NCI-H345 treated with DMSO at 0.1 percent for 48 hours (cell line): ENCODE data around the gene RBM19.
"Not testable (repeated sequence)": the region's sequence is repeated elsewhere in the genome, so short reads cannot be mapped to it uniquely, and the experiment has no call there.

Source experiments
- DNase-seq: peaks from one replicate; lab custom pipeline; 2025; ENCODE audit not compliant: unreplicated experiment; lab: John Stamatoyannopoulos, UW

The RBM19 gene

DNA sequence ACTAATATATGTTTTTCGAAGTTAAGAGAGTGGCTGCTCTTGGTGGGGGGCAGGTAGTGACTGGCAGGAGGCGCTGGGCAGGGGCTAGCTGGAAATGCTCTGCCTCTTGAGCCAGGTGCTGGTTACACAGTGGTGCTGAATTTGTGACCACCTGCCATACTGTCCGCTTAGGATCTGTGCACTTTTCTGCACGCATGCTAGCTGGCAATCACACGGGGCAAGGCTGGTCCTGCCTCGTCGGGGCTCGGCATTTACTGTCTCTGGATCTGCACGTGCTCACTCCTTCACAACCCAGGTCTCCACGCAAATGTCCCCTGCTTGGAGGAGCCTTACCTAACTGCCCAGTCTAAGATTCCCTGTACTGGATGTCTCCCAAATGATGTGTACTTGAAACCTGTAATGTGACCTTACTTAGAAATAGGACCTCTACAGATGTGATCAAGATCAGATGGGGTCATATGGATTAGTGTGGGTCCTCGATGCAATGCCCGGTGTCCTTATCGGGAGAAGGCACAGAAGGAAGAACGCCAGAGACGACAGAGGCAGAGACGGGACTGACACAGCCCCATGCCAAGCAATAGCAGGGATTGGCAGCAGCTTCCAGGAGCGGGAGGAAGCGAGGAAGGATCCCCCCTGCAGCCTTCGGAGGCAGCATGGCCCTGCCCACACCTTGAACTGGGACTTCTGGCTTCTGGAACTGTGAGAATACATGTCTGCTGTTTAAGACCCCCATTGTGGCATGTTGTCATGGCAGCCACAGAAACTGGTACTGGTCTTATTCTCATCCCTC is 59.5 kb downstream of the RBM19 start:
- no peak for DNase-seq

DNA sequence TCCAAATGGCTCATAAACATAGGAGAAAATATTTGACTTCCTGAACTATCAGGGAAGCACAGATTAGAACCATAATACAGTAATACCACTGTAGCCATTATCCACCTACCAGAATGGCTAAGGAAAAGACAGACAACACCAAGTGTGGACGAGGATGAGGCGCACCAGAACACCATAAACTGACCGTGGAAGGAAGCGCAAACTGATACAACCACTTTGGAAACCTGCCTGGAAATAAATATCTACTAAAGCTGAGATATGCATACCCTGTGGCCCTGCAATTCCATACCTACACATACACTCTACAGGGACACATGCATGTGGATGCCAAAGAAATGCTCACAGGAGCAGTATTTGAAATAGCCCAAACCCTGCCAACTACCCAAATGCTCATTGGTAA is 60.3 kb downstream of the RBM19 start:
- DNase-seq = no peak

DNA sequence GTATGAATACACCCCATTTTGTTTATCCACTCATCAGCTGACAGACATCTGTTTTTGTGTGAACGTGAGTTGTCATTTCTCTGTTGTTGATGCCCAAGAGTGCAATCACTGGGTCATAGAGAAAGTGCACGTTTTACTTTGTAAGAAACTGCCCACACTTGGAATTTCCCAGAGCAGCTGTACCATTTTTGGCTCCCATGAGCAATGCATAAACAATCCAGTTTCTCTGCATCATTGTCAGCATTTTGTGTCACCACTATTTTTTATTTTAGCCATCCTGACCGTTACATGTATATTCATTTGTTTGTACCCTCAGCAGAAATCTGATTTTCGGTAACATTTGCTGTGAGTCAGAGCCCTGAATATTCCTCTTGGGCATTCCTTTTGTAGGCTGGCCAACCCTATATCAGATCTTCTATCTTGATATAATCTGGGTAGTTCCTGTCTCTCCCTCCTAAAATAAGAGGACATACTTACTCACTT is 62.7 kb downstream of the RBM19 start:
- DNase-seq = no peak

DNA sequence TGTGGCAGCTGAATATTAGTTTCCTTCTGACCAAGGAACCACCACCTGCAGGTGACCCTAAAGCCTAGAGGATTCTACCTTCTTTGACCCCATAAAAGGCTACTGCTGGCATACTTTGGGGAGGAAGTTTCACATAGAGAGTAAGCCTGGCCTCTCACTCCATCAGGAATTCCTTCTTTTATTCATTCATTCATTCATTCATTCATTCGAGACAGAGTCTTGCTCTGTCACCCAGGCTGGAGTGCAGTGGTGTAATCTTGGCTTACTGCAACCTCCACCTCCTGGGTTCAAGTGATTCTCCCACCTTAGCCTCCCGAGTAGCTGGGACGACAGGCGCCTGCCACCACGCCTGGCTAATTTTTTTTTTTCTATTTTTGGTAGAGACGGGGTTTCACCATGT is 64.8 kb downstream of the RBM19 start:
- DNase-seq = not testable (repeated sequence)

DNA sequence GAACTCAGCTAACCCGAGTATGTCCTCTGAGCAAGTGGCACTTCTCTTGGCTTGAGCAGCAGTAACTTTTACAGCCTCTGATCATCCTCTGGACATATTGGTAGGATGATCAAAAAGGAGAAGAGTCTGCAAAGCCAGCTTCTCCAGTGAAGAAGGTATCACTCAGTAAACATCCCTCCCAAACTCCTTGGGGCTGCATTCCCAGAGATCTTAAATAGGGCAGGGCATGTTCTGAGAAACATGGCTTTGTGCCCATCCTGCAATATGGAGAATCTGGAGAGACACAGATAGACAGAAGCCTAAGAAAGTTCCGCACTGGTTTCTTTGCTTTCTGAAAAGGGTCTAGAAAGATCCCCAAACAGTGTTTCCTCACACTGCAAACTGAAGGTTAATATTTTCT is 65.4 kb downstream of the RBM19 start:
- no peak for DNase-seq

DNA sequence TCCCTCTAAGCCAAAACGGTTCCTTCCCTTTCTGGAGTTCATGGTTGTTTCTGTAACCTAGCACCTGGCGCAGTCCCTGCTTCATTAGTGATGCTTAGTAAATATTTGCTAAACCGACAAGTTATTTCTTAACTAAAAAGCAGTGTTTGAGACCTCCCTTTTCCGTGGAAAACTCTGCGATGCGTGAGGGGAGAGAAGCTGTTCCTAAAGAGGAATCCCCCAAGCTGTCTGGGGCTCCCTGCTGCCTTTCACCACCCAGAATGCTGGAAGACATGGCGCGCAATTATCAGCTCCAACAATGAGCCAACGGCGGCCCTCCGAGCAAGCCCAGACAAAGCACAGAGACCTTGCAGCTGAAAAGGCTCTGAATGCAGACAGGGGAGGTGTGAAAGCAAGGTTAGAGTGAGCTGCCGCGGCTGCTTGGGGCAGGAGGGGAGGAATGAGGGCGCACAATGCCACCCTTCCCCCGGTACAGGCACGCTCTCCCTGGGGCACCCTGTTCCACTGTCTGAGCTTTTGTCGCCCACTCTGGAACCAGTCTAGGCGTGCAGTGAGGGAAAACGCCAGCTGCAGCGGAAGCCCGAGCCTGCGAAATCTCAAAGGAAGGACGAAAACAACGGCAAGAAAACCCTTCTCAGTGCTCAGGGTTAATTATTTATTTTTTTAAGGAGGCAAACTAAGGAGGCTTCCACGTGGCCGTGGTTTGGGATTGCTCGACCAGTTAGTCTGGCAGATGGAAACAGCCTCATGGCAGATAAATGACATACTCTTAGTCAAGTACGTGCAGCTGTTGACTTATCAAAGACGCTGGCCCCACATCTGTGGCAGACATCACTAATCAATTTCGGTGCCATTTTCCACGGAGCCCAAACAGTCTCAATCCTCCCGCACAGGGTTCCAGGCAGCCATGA is 66.3 kb downstream of the RBM19 start:
- DNase-seq = peak; percentile 68

DNA sequence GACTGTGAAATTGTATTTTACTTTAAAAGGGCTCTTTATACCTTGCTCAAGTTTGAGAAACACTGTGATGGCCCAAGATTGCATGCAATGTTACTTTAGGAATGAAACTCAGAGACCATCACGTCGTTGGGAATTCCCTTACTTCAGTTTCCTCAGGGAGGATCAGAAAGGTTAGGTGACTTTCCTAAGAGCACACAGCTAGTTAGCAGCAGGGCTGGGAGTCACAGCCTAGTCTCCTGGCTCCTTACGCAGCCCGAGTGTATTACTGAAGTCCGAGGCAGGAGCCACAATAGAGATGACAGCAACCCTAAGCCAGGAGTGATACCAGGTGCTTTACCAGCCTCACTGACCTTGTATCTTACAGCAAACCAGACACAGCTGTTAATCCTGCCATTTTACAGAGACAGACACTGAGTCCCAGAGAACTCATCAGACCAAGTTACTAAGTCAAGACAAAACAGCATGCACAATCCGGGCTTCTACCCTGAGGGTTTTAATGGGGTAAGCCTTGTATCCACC is 67.0 kb downstream of the RBM19 start:
- no peak for DNase-seq

DNA sequence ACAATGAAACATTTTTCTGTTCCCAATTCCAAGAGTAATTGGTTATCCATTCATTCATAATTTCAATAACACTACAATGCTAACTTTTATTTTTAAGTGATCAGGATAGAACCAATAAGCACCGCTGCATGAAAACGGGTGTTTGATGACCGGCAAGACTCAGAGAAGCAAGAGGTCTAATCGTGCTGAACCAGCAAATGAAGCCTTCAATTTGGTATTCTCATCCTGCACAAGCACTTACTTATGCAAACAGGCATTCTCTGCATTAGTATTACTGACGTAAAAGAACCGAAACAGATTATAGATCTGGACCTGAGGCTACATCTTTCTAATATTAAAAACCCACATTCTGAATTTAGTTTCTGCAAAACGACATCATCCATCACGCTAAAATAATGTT is 67.7 kb downstream of the RBM19 start:
- no peak for DNase-seq

DNA sequence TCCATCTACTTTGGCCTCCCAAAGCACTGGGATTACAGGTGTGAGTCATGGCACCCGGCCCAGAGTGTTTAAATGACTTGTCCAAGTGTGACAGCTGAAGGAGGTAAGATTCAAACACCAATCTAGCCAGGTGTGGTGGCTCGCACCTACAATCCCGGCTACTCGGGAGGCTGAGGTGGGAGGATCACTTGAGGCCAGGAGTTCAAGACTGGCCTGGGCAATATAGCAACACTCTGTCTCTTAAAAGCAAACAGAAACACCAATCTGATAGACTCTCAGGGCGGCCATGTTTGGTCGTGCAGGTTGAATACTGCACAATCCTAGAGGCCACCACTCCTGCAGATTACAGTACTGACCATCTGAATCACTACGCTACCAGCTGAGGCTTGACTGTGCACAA is 68.7 kb downstream of the RBM19 start:
- no peak for DNase-seq

DNA sequence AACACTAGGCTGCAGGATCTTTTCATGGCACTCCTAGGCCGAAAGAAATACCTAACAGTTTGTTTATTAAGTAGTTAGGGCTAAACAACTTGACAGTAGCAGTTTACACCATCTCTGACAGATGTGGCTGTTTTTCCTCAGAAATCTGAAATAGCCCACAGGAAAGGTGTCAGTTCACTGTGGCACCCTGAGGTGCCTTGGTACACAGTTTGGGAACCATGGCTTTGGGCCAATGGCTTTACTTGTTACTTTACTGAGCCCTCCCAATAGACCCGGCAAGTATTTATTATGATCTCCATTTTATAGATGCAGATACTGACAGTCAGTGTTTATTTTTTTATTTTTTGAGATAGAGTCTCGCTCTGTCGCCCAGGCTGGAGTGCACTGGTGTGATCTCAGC is 69.3 kb downstream of the RBM19 start:
- DNase-seq = no peak

DNA sequence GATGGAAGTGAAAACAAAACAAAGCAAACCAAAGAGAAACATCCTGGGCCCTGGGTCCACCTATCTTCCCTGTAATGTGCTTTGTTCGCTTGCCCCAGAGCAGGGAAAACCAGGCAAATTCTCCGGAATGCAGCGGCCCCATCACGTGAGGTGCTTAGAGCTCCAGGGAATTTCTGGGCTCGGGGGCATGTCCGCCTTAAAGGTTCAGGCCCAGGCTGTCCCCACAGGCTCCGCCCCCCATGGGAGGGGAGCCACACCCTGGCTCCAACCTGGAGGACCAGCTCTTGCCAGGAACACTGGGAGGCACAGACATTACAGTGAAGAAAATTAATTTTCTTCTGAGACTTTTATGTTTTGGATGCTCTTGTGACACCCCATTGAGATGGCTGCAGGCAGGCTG is 69.9 kb downstream of the RBM19 start:
- no peak for DNase-seq

DNA sequence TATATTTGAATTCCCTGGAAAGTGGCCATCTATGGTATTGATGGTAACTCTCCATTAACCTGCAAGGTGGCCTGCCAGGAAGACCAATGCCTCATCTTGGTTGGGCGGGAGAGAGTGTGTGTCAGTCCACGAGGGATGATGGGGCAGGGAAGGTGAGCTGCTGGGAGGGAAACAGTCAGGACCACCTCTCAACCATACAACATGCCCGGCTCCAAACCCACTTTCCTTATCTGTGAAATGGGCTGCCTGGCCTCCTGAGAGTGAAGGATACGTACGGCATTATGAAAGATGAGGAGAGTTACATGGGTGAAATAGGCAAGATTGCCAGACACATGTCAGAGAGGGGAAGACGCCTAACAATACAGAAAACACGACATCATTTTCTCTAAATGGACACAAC is 70.9 kb downstream of the RBM19 start:
- no peak for DNase-seq

DNA sequence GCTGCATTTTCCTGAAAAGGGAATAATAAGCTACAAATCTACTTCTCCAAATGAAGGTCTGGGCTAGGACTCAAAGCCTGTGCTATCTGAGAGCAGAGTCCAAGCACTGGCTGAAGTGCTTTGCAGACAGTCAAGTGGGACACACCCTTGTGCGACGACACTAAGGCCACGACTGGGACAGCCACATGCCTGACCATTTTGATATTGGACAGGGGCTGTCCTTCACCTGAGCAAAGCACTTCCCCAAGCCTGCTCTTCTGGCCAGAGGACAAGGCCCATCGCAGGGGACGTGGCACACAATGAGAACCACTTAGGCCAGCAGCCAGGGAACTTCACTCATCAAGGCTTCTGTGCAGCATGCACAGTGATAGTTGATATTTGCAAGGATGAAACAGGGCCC is 71.4 kb downstream of the RBM19 start:
- no peak for DNase-seq

DNA sequence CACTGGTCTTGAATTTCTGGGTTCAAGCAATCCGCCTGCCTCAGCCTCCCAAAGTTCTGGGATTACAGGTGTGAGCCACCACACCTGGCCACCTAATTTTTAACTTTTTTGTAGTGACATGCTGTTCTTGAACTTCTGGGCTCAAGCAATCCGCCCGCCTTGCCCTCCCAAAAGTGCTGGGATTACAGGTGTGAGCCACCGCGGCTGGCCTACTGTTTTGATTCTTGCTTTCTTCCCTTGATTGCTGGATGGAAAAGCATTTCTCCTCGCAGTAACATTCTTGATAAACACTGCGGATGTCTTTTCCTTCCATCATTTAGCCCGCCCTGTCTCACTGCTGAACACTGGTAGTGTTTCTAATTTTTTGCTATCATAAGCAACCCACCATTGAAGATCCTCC is 72.9 kb downstream of the RBM19 start:
- no peak for DNase-seq

DNA sequence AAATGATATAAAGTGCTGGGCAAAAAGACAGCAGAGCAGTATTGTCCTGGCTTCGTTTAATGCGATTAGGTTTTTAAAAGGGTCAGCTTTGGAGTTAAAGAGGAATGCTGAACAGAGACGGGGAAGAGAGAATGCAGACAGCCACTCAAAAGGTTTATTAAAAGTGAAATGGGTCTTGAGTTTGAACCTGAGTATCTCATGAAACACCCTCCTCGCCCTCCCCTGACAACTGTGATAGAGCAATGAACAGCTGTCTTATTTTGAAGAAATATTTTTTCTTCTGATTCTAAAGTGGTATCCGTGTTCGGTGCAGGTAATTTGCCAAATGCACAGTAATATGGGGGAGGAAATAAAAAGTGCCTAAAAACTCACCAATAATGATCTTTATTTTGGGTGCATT is 73.6 kb downstream of the RBM19 start:
- DNase-seq = no peak

DNA sequence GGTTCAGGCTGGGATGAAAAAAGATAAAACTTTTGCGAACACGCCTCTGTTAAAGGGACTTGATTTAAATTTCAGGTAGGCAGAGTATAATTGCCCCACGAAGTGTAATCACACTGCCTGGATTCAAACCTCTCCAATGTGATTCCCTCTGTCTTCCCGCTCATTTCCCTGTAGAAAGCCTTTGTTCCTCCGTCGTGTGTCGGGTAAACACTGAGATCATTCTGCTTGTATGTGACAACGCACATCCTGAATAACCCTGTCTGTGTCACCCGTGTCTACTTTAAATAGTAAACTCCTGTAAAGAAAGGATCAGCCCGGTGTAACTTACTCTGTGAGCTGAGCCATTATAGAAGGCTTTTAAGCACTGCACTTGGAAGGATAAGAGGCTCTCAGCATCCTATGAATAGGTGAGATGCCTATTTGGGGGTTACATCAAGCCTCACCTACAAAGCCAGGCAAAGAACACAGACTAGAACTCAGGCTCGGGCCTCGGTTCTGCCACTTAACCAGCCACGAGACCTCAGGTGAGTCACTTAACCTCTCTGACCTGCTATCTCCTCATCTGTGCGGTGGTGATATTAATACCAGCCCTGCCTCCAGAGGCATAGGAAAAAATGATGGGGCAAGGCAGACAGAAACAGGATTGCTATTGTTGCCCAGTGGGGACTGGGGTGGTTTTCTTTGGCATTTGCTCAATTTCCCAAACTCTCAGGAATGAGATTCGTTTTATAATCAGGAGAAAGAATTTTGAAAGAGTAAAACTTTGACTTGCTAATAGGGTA is 74.2 kb downstream of the RBM19 start:
- DNase-seq = peak; percentile 85

DNA sequence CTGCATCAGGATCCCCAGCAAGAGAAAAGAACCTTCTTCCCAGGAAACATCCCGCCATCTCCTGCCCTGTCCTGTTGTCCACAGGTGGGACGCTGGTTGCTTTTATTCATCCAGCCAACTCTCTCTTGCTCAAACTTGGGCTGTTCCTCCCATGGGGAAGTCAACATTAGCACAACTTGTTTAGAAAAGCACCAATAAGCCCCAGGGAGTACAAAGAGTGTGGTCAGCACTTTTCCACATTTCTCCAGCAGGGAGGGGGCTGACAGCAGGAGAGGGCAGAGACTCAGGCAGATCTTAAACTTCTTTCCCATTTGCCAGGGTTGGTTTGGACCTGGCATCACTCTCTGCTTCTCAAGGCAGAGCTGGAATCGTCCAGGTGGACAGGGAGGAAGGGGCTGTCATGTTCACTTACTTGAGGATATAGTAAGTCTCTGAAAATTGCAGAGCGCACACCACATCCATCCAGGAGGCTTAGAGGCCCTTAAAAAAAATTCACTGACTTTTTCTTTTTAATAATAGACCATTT is 74.9 kb downstream of the RBM19 start:
- no peak for DNase-seq

DNA sequence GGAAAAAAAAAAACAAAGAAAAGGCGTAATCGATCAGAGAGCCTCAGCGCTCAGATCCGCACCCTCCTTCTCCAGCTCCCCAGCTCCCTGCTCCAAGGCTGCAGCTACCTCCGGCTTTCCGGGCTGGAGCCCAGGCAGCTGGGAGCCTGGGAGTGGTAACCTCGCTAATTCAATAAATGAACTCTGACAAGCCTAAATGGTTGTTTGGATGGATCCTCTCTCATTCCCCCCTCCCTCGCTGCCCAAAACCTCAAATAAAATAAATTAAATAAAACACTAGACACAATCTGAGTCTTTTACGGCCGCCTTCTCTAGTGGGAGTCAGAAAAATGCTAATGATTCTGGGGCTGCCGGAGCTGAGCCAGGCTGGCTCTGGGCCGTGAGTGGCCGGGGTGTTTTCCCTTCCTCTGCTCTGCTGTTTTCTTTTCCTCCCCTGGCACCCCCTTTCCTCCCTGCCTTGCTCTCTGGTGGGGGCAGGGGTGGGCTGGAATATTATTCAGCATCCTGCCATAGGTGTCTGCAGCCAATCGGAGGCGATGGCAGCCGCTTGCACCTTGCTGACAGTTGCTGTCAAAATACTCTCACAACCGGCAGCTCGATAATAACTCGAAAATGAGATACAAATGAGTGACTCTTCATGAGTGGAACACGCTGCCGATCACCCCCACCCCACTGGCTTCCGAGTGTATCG is 76.1 kb downstream of the RBM19 start:
- no peak for DNase-seq

DNA sequence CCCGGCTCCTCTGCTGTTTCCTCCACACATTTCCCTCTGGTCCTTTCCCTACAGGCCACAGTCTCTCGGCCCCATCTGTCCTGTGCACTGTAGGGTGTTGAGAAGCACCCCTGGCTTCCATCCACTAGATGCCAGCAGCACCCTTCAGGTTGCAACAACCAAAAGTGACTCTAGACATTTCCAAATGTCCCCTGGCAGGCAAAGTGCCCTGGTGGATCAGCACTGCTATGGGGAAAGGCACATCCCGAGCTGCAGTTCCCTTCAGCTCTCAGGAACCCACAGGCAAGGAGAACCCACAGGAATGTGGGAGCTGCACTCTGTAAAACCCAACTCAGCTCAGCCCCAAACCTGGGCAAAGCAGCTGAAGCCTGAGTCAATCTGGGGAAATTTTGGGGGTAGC is 77.0 kb downstream of the RBM19 start:
- no peak for DNase-seq

DNA sequence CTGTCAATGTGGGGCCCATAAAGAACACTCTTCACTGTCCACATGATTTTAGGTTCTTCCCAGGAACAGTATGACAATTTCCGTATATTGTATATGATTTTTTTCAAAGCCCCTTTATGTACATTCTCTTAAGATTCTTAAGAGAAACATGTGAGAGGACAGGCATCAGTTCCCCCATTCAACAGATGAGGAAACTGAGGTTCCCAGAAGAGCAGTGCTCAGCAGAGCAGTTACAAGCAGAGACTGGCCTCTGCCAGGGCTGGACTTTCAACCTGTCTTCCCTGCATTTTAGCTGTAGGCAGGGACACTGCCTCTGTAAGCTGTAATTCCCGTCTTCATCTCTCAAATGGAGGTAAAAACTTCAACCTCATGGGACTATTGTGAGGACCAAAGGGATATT is 77.7 kb downstream of the RBM19 start:
- no peak for DNase-seq
